ENCODE data around the gene MARK3. TPM values are rescaled to one million over a fixed set of nuclear protein-coding genes. Genes with fewer than 3 reads are reported as not detected.

The MARK3 gene
- total and polyA plus RNA-seq, 2 donors from 2014 or later = 39.8 to 83.1 TPM

DNA sequence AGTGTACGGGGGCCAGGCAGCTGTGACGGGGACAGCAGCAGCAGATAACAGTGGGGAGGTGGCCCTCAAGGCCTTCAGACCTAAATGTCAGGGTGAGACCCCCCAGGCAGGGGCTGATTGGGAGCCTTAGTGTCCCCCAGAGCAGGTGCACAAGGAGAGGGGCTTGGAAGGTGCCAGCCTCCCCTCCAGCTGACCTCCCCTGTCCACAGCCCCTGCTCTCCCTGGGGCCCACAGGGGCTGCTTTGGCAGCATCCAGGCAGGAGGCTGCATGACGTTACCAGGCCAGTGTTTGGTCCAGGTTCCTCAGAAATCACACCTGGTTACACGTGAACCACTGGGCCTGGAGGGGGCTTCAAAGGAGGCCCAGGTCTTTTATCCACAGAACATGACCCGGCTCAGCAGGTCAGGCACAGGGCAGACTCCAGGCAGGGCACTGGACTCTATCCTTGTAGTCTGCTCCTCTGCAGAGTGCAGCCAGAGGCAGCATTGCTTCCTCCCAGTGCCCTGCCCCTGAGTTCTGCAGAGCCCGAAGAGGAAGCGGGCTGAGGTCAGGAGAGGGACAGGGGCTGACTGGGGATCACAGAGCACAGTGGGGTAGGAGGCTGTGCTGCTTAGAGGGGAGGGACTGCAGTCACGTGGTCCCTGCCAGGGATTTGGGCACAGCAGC, 141.2 kb downstream of the MARK3 start:
- Histone ChIP-seq H3K27me3 (ENCODE audit: control insufficient read depth, insufficient read depth, low read length) (no peaks in the 10 kb centered on the region), H3K4me1 (ENCODE audit: control insufficient read depth in 2 of 3, insufficient read depth in 2 of 3, low read depth in 1 of 3, low read length in 3 of 3) (peaks cover 0 to 44% (median 38%) of the 10 kb centered on the region in 3 donors), H3K9ac (ENCODE audit: low read length in 3 of 3) (peak overlapping the region in 1 of 3 donors; percentile 22), H3K27ac (ENCODE audit: low read depth in 2 of 2, low read length in 2 of 2) (peak overlapping the region; percentile 45 to 81), H3K9me3 (ENCODE audit: control insufficient read depth in 2 of 3, insufficient read depth in 1 of 3, low read length in 3 of 3) (no peaks in the 10 kb centered on the region), H3K36me3 (ENCODE audit: control insufficient read depth in 2 of 3, insufficient read depth in 3 of 3, low read length in 3 of 3) (no peaks in the 10 kb centered on the region), H3K4me3 (ENCODE audit: low read length in 3 of 3) (no peak overlapping the region)
- TF ChIP-seq, protein P1, sequence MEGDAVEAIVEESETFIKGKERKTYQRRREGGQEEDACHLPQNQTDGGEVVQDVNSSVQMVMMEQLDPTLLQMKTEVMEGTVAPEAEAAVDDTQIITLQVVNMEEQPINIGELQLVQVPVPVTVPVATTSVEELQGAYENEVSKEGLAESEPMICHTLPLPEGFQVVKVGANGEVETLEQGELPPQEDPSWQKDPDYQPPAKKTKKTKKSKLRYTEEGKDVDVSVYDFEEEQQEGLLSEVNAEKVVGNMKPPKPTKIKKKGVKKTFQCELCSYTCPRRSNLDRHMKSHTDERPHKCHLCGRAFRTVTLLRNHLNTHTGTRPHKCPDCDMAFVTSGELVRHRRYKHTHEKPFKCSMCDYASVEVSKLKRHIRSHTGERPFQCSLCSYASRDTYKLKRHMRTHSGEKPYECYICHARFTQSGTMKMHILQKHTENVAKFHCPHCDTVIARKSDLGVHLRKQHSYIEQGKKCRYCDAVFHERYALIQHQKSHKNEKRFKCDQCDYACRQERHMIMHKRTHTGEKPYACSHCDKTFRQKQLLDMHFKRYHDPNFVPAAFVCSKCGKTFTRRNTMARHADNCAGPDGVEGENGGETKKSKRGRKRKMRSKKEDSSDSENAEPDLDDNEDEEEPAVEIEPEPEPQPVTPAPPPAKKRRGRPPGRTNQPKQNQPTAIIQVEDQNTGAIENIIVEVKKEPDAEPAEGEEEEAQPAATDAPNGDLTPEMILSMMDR (IDR thresholded peaks at IDR 0.05; ENCODE audit: borderline replicate concordance, extremely low read depth, insufficient read depth) = no peak
- FAIRE-seq (no peak), DNase-seq (peak in 1 of 5 donors; percentile 46)
- intact Hi-C loops (cut with DNase I) = no loop called here

DNA sequence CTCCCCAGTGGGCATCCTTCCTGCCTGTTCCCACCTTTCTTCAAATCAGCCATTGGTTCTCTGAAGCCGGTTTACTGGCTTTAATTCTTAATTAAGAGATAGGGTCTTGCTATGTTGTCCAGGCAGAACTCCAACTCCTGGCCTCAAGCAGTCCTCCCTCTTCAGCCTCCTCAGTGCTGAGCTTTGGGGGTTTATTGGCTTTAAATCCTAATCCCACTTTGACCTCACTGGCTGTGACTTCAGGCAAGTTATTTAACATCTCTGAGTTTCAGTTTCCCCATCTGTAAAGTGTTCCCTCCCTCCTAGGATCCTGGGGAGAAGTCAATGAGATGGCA, 141.7 kb downstream of the MARK3 start:
- no peak for DNase-seq
- H3K9ac ChIP-seq (ENCODE audit: low read length in 3 of 3) = no peak overlapping the region

DNA sequence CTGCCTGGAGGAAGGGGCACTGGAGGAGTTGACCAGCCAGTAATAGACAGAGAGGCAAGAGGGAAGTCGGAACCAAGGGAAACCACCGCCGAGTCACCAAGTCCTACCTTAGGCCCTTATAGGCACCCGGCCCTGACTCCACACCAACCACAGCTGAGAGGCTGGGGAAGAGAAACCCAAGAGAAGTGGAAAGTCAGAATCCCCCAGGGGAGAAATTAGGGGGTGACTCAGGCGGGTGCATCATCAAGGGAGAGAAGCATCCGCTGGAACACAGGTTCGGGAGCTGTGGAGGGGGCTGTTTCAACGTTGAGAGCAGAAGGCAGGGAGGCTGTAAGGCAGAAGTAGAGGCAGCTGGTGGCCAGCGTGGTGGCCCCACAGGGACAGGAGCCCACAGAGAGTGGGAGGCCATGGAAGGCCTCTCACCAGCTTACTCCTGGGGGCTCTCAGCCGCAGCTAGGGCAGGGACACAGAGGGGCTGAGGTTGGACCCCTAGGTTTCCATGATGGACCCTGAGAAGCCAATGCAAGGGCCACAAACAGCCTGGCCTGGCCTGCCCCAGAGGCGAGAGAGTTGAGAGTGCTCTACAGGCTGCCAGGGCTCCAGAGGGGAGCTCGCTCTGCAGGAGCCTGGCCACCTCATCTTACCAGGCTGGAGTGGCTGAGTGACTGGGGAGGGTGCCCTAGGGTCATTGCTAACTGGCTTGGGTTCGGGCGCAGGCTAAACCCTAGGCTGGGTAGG, 142.4 kb downstream of the MARK3 start:
- no peak for FAIRE-seq

More for the DNA sequence above, 141.7 kb downstream of the MARK3 start:
- FAIRE-seq = no peak
- no peaks in the 10 kb centered on the region for H3K36me3 ChIP-seq (ENCODE audit: control insufficient read depth in 2 of 3, insufficient read depth in 3 of 3, low read length in 3 of 3)
- no peaks in the 10 kb centered on the region for H3K27me3 ChIP-seq (ENCODE audit: control insufficient read depth, insufficient read depth, low read length)
- TF ChIP-seq, protein P1 (IDR thresholded peaks at IDR 0.05; ENCODE audit: borderline replicate concordance, extremely low read depth, insufficient read depth) = no peak
- H3K4me3 ChIP-seq (ENCODE audit: low read length in 3 of 3) = no peak overlapping the region
- intact Hi-C loops (cut with DNase I) = no loop called here
- H3K4me1 ChIP-seq (ENCODE audit: control insufficient read depth in 2 of 3, insufficient read depth in 2 of 3, low read depth in 1 of 3, low read length in 3 of 3) = peaks cover 0 to 44% (median 38%) of the 10 kb centered on the region in 3 donors
- peak overlapping the region; percentile 45 to 95 for H3K27ac ChIP-seq (ENCODE audit: low read depth in 2 of 2, low read length in 2 of 2)
- H3K9me3 ChIP-seq (ENCODE audit: control insufficient read depth in 2 of 3, insufficient read depth in 1 of 3, low read length in 3 of 3) = no peaks in the 10 kb centered on the region

More for the DNA sequence above, 142.4 kb downstream of the MARK3 start:
- Histone ChIP-seq H3K9me3 (ENCODE audit: control insufficient read depth in 2 of 3, insufficient read depth in 1 of 3, low read length in 3 of 3) (no peaks in the 10 kb centered on the region), H3K36me3 (ENCODE audit: control insufficient read depth in 2 of 3, insufficient read depth in 3 of 3, low read length in 3 of 3) (no peaks in the 10 kb centered on the region), H3K4me3 (ENCODE audit: low read length in 3 of 3) (peak overlapping the region in 1 of 3 donors; percentile 81), H3K27ac (ENCODE audit: low read depth in 2 of 2, low read length in 2 of 2) (peak overlapping the region; percentile 95 to 96), H3K27me3 (ENCODE audit: control insufficient read depth, insufficient read depth, low read length) (no peaks in the 10 kb centered on the region), H3K4me1 (ENCODE audit: control insufficient read depth in 2 of 3, insufficient read depth in 2 of 3, low read depth in 1 of 3, low read length in 3 of 3) (peaks cover 0 to 44% (median 38%) of the 10 kb centered on the region in 3 donors), H3K9ac (ENCODE audit: low read length in 3 of 3) (peak overlapping the region in 1 of 3 donors; percentile 84)
- TF ChIP-seq, protein P1 (IDR thresholded peaks at IDR 0.05; ENCODE audit: borderline replicate concordance, extremely low read depth, insufficient read depth) = no peak
- DNase-seq = peak in 1 of 5 donors; percentile 76
- intact Hi-C loops (cut with DNase I) = no loop called here
